HG03520 (cell line): ENCODE results near the gene KIAA1755.

Source experiments
- ATAC-seq: cut with Tn5 transposase; IDR thresholded peaks from one replicate; pipeline ENCODE4 v1.9.1; 2021; ENCODE audit warnings: mild to moderate bottlenecking, moderate library complexity; ENCODE audit not compliant: unreplicated experiment

The KIAA1755 gene

DNA sequence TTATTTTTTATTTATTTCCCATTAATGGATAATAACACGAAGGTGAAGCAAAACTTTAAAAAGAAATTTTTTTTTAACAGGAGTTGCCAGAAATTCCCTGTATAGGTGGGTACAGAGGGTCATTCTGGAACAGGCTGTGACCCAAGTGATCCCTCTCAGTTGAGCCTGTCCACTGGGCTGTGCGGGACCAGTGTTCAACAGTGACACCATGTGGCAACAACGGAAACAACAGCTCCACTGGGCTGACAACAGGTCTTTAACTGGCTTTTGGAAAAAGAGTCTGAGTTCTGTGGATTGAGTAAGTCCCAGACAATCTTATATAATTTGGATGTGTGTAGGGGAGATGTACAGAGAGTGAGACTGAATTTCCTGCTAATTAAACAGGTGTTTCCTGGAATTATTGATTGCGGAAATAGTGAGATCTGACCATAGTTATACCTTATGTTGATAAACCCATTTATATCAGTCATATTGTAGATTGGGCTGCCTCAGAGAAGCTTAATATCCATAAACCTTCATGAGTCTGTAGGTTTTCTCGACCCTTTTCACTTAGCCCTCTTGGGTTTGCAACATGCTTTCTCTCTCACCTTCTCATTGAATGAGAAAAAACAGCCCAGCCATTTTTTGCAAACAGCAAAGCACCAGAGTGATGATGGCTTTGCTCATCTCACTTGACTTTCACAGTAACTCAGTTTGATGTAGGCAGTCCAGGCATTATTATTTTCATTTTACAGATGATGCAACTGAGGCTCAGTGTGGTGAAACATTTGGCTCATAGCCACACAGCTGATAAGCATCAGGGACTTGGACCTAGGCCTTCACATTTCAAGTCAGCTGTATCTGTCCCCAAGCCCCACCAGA lies 17.5 kb downstream of the KIAA1755 start:
- no peak for ATAC-seq

GRCh38 chr20:38241201-38241600 lies 19.3 kb downstream of the KIAA1755 start:
- ATAC-seq, result no peak

- no peak for ATAC-seq
Measured at GRCh38 chr20:38239441-38239840, 21.1 kb downstream of the KIAA1755 start.

GRCh38 chr20:38238829-38239228 lies 21.7 kb downstream of the KIAA1755 start:
- no peak for ATAC-seq

- ATAC-seq, result no peak
Measured at GRCh38 chr20:38237381-38237780, 23.2 kb downstream of the KIAA1755 start.

DNA sequence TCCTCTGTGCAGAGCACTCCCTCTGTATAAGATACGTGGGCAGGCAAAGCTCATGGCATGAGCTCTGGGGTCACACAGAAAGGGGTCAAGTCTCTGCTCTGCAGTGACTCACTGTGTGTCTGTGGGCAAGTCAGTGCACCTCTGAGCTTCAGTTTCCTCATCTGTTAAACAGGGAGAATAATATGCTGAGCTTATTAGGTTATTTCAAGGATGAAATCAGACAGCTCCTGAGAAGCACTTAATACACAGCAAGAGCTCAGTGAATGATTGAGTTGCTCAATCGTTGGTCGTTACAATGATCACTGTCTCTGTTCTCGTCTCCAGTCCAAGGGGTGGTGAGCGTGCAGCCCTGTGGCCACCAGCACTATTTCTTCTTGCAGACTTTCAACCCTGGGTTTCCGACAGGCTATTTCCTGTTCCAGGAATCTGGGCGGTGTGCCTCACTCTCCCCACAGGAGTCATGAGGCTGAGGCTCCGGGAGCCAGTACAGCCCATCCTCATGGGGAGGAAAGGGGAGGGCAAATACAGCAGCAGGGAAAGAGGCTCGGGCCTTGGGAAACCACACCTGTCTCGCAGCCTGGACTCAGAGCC lies 28.9 kb downstream of the KIAA1755 start:
- ATAC-seq, result no peak

GRCh38 chr20:38230957-38231526 lies 29.5 kb downstream of the KIAA1755 start:
- ATAC-seq, result no peak

GRCh38 chr20:38230253-38230551 lies 30.3 kb downstream of the KIAA1755 start:
- no peak for ATAC-seq

DNA sequence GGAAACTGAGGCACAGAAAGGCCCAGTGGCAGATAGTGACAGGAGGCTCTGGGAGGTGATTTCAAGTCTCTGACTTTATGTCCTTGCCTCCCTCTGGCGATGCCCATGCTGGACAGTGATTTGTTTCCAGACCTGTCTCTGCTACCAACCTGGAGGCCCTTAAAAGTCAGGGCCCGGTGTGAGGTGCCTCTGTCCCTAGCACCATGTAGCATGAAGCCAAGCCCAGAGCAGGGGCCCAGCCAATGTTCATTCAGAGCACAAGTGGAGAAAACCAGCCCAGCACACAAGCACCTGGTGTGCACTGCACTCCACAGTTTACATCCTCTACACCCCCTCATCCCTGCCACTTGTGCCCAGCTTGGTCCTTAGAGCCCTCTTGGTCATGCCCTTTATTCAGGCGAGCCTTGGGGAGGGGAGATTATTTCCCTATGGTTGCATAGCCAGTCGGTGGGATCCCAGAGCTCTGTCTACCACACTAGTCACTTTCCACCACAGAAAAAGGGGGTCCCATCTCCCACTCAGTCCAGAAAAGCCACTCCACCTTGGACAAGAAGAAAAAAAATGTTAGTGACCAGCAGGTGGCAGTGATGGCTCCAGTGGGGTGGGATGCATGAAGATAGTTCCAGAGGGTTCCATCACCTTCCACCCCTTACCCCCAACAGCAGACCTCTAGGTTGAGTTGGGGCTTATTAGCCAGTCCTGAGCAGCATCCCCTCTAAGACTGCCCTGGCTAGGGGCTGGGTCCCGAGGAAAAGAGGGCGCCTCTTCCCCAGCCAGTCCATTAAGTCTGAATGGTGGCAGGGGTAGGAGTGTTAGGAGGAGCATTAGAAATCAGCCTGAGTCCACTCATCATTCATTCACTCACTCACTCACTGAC lies 30.9 kb downstream of the KIAA1755 start:
- no peak for ATAC-seq

DNA sequence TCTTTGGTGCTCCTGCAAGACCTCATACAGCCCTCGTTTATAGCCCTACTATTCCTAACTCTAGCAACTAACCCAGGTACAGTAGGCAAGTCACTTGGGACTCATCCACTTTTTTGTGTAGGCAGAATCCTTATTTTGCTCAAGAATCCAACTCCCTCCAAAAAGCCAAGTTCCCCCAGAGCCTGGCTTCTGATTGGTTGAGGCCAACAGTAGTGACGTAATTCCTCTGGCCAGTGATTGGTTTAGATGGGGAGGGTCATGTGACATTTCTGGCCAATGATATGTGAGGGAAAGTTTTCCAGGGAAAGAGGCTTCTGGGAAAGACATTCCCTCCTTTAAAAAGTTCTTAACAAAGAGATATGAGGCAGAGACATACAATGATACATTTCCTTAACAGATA lies 32.1 kb downstream of the KIAA1755 start:
- no peak for ATAC-seq

DNA sequence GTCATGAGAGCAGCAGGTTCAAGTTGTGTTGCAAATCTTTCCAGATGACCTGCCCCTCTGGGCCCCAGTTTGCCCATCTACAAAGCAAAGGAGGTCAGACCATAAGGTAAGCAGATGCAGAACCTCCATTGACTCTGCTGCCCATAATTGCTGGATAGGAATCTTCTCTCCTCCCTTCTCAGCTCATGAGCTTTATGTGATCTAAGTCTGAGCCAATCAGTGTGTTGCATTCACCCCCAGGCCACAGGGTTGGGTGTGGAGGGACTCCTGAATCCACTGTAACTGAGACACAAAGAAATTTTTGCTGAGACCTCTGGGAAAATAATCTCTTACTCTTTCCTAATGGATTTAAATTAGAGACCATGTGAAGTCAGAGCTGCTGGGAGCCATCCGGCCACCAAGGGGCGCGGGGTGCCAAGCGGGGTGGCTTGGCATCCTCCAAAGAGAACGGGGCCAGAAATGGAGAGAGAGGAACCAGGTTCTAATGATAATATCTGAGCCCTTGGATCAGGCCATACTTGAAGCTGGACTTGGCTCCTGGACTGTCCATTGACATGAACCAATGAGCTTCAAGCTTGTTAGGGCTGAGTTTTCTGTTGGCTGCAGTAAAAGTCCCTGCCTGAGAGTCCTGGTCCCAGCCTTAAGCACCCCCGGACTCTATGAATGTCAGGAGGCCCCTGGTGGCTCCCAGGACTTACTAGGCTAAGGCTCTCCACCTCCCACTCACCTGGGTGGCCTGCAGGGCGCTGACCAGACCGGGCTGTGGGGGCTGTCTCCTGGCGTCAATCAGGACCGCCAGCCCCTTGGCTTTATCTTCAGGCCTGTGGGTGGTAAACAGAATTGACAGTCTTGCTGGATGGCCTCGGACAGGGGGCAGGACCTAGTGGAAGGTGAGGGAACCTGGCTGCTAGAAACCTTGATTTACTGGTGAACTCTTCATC lies 32.8 kb downstream of the KIAA1755 start:
- no peak for ATAC-seq

- no peak for ATAC-seq
Measured at GRCh38 chr20:38226553-38226952, 34.0 kb downstream of the KIAA1755 start.

- ATAC-seq, result no peak
Measured at GRCh38 chr20:38225900-38226263, 34.7 kb downstream of the KIAA1755 start.

- no peak for ATAC-seq
Measured at GRCh38 chr20:38225240-38225899, 35.2 kb downstream of the KIAA1755 start.

DNA sequence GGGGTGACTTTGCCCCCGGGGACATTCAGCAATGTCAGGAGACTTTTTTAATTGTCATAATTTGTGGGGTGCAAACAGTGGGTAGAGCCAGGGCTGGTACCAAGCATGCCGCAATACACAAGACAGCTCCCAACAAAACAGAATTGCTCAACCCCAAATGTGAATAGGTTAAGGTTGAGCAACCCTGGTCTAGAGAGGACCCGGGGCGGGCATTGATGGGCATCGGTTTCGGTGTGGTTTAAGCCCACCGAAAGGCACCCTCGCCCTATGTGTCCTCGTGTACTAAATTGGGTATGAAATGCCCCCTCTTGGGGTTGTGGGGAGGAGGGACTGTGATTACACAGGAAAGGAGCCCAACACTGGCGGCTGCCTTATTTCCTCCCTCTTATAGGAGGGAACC lies 36.0 kb downstream of the KIAA1755 start:
- ATAC-seq, result no peak

GRCh38 chr20:38223743-38224100 lies 36.8 kb downstream of the KIAA1755 start:
- ATAC-seq, result no peak

DNA sequence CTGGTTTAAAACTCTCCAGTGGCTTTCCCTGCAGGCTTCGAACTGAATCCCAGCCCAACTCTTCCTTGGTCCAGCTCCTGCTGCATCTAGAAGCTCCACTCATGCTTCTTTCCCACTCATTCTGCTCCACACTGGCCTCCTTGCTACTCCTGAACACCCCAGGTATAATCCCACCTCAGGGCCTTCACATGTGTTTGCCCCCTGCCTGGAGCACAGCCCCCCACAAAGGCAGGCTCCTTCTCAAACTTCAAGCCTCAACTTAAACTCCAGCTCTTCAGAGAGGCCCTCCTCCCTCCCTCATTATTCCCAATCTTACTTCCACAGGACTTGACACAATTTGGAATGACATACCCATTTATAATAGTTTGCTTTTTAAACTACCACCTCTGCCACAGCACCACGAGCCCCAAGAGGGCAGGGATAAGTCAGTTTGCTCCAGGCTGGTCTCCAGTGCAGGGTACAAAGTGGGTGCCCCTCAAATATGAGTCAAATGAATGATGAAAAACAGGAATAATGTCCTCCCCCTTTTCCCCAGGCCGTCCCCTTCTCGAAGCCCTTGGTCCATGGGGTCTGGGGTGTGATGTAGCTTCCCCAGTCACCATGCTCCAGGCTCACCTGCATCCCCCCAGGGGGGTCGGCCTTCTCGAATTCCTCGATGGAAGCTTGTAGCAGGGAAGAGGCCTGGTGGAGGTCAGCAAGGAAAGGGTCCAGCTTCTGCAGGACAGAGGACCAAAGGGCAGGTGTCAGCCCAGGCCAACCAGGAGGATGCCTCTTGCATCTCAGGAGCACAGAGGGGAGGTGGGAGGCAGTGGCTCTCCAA lies 37.4 kb downstream of the KIAA1755 start:
- no peak for ATAC-seq

DNA sequence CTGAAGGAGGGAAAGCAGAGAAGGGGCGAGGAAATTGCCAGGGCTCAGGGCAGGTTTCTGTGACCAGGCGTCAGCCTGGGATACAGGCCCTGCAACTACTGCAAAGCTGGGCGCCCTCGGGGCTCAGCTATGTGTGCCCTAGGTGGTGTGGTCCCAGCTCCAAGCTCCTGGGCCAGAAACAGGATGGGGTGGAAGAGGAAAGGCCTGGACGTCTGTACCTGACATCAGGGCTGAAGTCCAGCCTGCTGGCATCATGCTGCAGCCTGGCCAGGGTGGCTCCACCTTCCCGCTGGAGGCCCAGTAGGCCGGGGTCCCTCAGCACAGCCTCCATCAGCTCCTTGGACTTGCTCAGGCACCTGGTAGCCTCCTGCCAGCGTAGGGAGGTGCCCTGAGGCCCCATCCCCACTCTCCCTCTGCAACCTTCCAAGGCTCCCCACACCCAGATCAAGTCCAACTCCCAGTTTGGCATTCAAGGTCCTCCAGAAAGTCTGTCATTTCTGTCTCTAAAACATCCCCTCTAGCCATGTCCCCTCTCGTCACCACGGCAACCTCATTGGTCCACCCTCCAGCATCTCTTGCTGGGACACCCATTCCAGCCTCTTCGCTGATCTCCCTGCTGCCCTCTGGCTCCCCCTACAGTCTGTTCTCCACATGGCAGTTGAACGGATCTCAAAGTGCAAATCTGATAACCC lies 38.2 kb downstream of the KIAA1755 start:
- no peak for ATAC-seq
